Dermis blood vessel endothelial cell (primary cell): ENCODE data around the gene ENPP3. TPM values are rescaled to one million over a fixed set of nuclear protein-coding genes. Genes with fewer than 3 reads are reported as not detected.
"Not testable (repeated sequence)": the region's sequence is repeated elsewhere in the genome, so short reads cannot be mapped to it uniquely, and the experiment has no call there.

Source experiments
- DNase-seq: peaks from one replicate; pipeline ENCODE4 v3.0.0; 2010
- total RNA-seq: library from RNA; depleted of rRNA; stranded (reverse); fragments of >200 nt; gene quantifications from 2 replicates; pipeline ENCODE4 v1.2.3, GENCODE V29; 2014

Gene ENPP3
- total RNA-seq, 1 donor from 2014 or later, result 0.85 TPM

GRCh38 chr6:131687022-131687421, 49.9 kb downstream of the ENPP3 start:
- DNase-seq, result no peak

GRCh38 chr6:131688286-131688685, 51.2 kb downstream of the ENPP3 start:
- DNase-seq, result no peak

- no peak for DNase-seq
Observed at GRCh38 chr6:131692031-131692430, 54.9 kb downstream of the ENPP3 start.

GRCh38 chr6:131692589-131692988, 55.5 kb downstream of the ENPP3 start:
- DNase-seq, result no peak

- DNase-seq, result no peak
Observed at GRCh38 chr6:131693384-131693783, 56.3 kb downstream of the ENPP3 start.

- DNase-seq, result peak; percentile 84
Observed at GRCh38 chr6:131694832-131695426, 57.8 kb downstream of the ENPP3 start.

GRCh38 chr6:131696956-131697355, 59.9 kb downstream of the ENPP3 start:
- no peak for DNase-seq

GRCh38 chr6:131700851-131701250, 63.7 kb downstream of the ENPP3 start:
- not testable (repeated sequence) for DNase-seq

GRCh38 chr6:131703905-131704304, 66.8 kb downstream of the ENPP3 start:
- DNase-seq, result not testable (repeated sequence)

- not testable (repeated sequence) for DNase-seq
Observed at GRCh38 chr6:131710917-131711316, 73.8 kb downstream of the ENPP3 start, which contains the start of gene CTAGE9. TSS of gene CTAGE9 (minus strand) at chr6:131711017. CDS start at chr6:131711017, 0 bp downstream.

- DNase-seq, result not testable (repeated sequence)
Observed at GRCh38 chr6:131715567-131715966, 78.5 kb downstream of the ENPP3 start.

GRCh38 chr6:131717836-131718542, 80.9 kb downstream of the ENPP3 start:
- no peak for DNase-seq

- no peak for DNase-seq
Observed at GRCh38 chr6:131721161-131721560, 84.1 kb downstream of the ENPP3 start.

GRCh38 chr6:131724114-131724513, 87.0 kb downstream of the ENPP3 start:
- DNase-seq, result peak; percentile 4

- no peak for DNase-seq
Observed at GRCh38 chr6:131727467-131727866, 90.4 kb downstream of the ENPP3 start.

GRCh38 chr6:131727868-131728267, 90.8 kb downstream of the ENPP3 start:
- no peak for DNase-seq

- DNase-seq, result no peak
Observed at GRCh38 chr6:131728296-131728939, 91.3 kb downstream of the ENPP3 start.

- no peak for DNase-seq
Observed at GRCh38 chr6:131729550-131729949, 92.4 kb downstream of the ENPP3 start.

- DNase-seq, result no peak
Observed at GRCh38 chr6:131730264-131730663, 93.2 kb downstream of the ENPP3 start.

GRCh38 chr6:131731224-131731623, 94.1 kb downstream of the ENPP3 start:
- DNase-seq, result no peak

- DNase-seq, result peak; percentile 39
Observed at GRCh38 chr6:131733376-131734016, 96.4 kb downstream of the ENPP3 start.

- no peak for DNase-seq
Observed at GRCh38 chr6:131736003-131736596, 99.0 kb downstream of the ENPP3 start.

- no peak for DNase-seq
Observed at GRCh38 chr6:131736811-131737210, 99.7 kb downstream of the ENPP3 start.
